OCI-LY7 (cell line): ENCODE data around the gene NUP188. TPM values are rescaled to one million over a fixed set of nuclear protein-coding genes. Genes with fewer than 3 reads are reported as not detected.

Source experiments
- BruUV-seq: library from RNA; stranded (reverse); fragments of 400-500 nt; replicated peaks from 2 replicates; lab custom pipeline; 2021; lab: Mats Ljungman, UMichigan
- CTCF ChIA-PET: fragments of 300-600 bp; sonication (Branson Sonifier 250); formaldehyde crosslinking; loops from one replicate; lab custom pipeline; 2022; ENCODE audit warnings: antibody characterized with exemption; ENCODE audit not compliant: unreplicated experiment; lab: Charles Lee
- POLR2A ChIA-PET: fragments of 300-600 bp; sonication (Branson Sonifier 250); formaldehyde crosslinking; loops from one replicate; lab custom pipeline; 2022; ENCODE audit warnings: antibody characterized with exemption; lab: Charles Lee
- DNase-seq: peaks from one replicate; pipeline ENCODE4 v3.0.0-alpha.2; 2015; ENCODE audit warnings: low spot score
- H2AFZ ChIP-seq: fragments of 200-600 bp; sonication (generic), shearing (Covaris generic); 2 replicates; pipeline ENCODE4 v1.6.1; 2014; ENCODE audit warnings: mild to moderate bottlenecking, antibody characterized with exemption, low read length, moderate library complexity
- H3K27ac ChIP-seq: fragments of 200-600 bp; sonication (generic); 2 replicates; pipeline ENCODE4 v1.5.1; 2014; ENCODE audit warnings: mixed run types, low read depth, mild to moderate bottlenecking, moderate library complexity, low read length, inconsistent platforms; ENCODE audit not compliant: poor library complexity, severe bottlenecking
- H3K36me3 ChIP-seq: fragments of 200-600 bp; sonication (generic); 2 replicates; pipeline ENCODE4 v1.6.1; 2014; ENCODE audit warnings: mild to moderate bottlenecking, antibody characterized with exemption, low read length, moderate library complexity, mixed read lengths; ENCODE audit not compliant: insufficient read depth
- H3K4me1 ChIP-seq: fragments of 200-600 bp; sonication (generic); 2 replicates; pipeline ENCODE4 v1.5.1; 2014; ENCODE audit warnings: mild to moderate bottlenecking, low read length; ENCODE audit not compliant: insufficient read depth, poor library complexity, severe bottlenecking
- H3K4me2 ChIP-seq: fragments of 200-600 bp; sonication (generic); 2 replicates; pipeline ENCODE4 v1.6.1; 2014; ENCODE audit warnings: mild to moderate bottlenecking, low read length
- H3K4me3 ChIP-seq: fragments of 200-600 bp; sonication (generic); 2 replicates; pipeline ENCODE4 v1.5.1; 2014; ENCODE audit warnings: mild to moderate bottlenecking, low read depth, low read length; ENCODE audit not compliant: poor library complexity, severe bottlenecking
- H3K79me2 ChIP-seq: fragments of 200-600 bp; sonication (generic); 2 replicates; pipeline ENCODE4 v1.6.1; 2016; ENCODE audit warnings: low read depth, mild to moderate bottlenecking, low read length, moderate library complexity, mixed read lengths; ENCODE audit not compliant: insufficient read depth
- H3K9me2 ChIP-seq: fragments of 200-600 bp; sonication (generic); 2 replicates; pipeline ENCODE4 v1.6.1; 2016; ENCODE audit warnings: mild to moderate bottlenecking, low read length, mixed read lengths; ENCODE audit not compliant: insufficient read depth
- H3K9me3 ChIP-seq: fragments of 200-600 bp; sonication (generic); 2 replicates; pipeline ENCODE4 v1.6.1; 2014; ENCODE audit warnings: mild to moderate bottlenecking, mixed run types, low read length, mixed read lengths
- H4K20me1 ChIP-seq: fragments of 200-600 bp; sonication (generic); 2 replicates; pipeline ENCODE4 v1.6.1; 2014; ENCODE audit warnings: mild to moderate bottlenecking, antibody characterized with exemption, low read length, moderate library complexity, mixed read lengths; ENCODE audit not compliant: insufficient read depth
- CTCF ChIP-seq: fragments of 200-600 bp; sonication (generic); conservative IDR thresholded peaks from 2 replicates; pipeline ENCODE4 v1.5.1; 2014; ENCODE audit warnings: mild to moderate bottlenecking, antibody characterized with exemption, low read length, moderate library complexity, mixed read lengths
- EZH2phosphoT487 ChIP-seq: fragments of 200-600 bp; sonication (generic); IDR thresholded peaks from 2 replicates; pipeline ENCODE4 v1.6.1; 2018; ENCODE audit warnings: low read depth, borderline replicate concordance, mild to moderate bottlenecking, mixed run types, antibody characterized with exemption, low read length, moderate library complexity, mixed read lengths
- intact Hi-C: fragments of 100-400 bp; cut with micrococcal nuclease; formaldehyde crosslinking; loops from one replicate; pipeline ENCODE4 v1.10.0; 2022; ENCODE audit not compliant: unreplicated experiment
- total RNA-seq, 2 experiments: library from RNA; depleted of rRNA in 1 of 2; stranded (reverse); fragments of >200 nt in 1 of 2; shearing (Covaris generic) in 1 of 2; gene quantifications; 2 replicates each; pipeline ENCODE4 v1.2.3, GENCODE V29; 2014 to 2022

NUP188 gene
- total RNA-seq, 2 experiments from 2014 or later: 73.6 to 83.8 TPM

- Histone ChIP-seq H2AFZ (no peak overlapping the region), H3K4me1 (no peaks in the 10 kb centered on the region), H3K9me3 (no peaks in the 10 kb centered on the region), H4K20me1 (no peaks in the 10 kb centered on the region), H3K27ac (no peak overlapping the region), H3K79me2 (no peaks in the 10 kb centered on the region), H3K4me2 (no peak overlapping the region), H3K9me2 (no peaks in the 10 kb centered on the region), H3K4me3 (no peak overlapping the region), H3K36me3 (0 out of 2 replicates have a peak, but pooled peaks cover under 1% of the 10 kb centered on the region)
- POLR2A ChIA-PET: interaction anchor here (1.0 kb wide), 1 partner anchor 11 kb away, joined by 3 read pairs; no protein-coding TSS in a partner anchor
- intact Hi-C loops: no loop called here
- CTCF ChIA-PET: no interaction called here
- no peak for DNase-seq
- BruUV-seq: no TSS peak
- TF ChIP-seq EZH2phosphoT487: no peak
- no peak for TF ChIP-seq CTCF
Measured at GRCh38 chr9:128940271-128940921, 7.1 kb upstream of the NUP188 start.

- H3K27ac ChIP-seq: no peak overlapping the region
- BruUV-seq: no TSS peak
- CTCF ChIA-PET: no interaction called here
Measured at GRCh38 chr9:128940946-128941755, 6.3 kb upstream of the NUP188 start.

More at GRCh38 chr9:128940946-128941755, 6.3 kb upstream of the NUP188 start:
- H3K9me2 ChIP-seq: no peaks in the 10 kb centered on the region
- H3K4me2 ChIP-seq: no peak overlapping the region
- no peak for TF ChIP-seq CTCF
- TF ChIP-seq EZH2phosphoT487: no peak
- H3K79me2 ChIP-seq: no peaks in the 10 kb centered on the region
- H3K4me3 ChIP-seq: no peak overlapping the region
- H4K20me1 ChIP-seq: no peaks in the 10 kb centered on the region
- peaks cover 7% of the 10 kb centered on the region; the same call in 1 of the 2 replicates for H3K36me3 ChIP-seq
- no peaks in the 10 kb centered on the region for H3K9me3 ChIP-seq
- H3K4me1 ChIP-seq: no peaks in the 10 kb centered on the region
- H2AFZ ChIP-seq: no peak overlapping the region
- intact Hi-C loops: no loop called here
- POLR2A ChIA-PET: no interaction called here
- no peak for DNase-seq
